IMR-90 (cell line): Measurements from ENCODE around the gene HINT2.
A peak's percentile ranks its signal among the peaks of the same experiment; 100 is the strongest.

Experiments used
- CTCF ChIP-seq: conservative IDR thresholded peaks from 2 replicates; pipeline ENCODE4 v1.5.1; 2012; ENCODE audit warnings: mild to moderate bottlenecking, low read depth, low read length, improper control_type of control experiment
- MAZ ChIP-seq: IDR thresholded peaks from 2 replicates; pipeline ENCODE4 v1.6.1; 2012; ENCODE audit warnings: low read depth, mild to moderate bottlenecking, low read length, improper control_type of control experiment, moderate library complexity, borderline replicate concordance
- NFE2L2 ChIP-seq: fragments of 150-350 bp; IDR thresholded peaks from 2 replicates; pipeline ENCODE4 v1.6.1; 2016; ENCODE audit warnings: low read depth, mild to moderate bottlenecking, low read length
- POLR2A ChIP-seq: IDR thresholded peaks from 2 replicates; pipeline ENCODE4 v1.6.1; 2012; ENCODE audit warnings: mild to moderate bottlenecking, low read depth, low read length
- SMC3 ChIP-seq: fragments of 150-350 bp; IDR thresholded peaks from 2 replicates; pipeline ENCODE4 v1.6.1; 2016; ENCODE audit warnings: low read depth, mild to moderate bottlenecking, antibody characterized with exemption, low read length, moderate library complexity
- USF2 ChIP-seq: fragments of 150-350 bp; IDR thresholded peaks from 2 replicates; pipeline ENCODE4 v1.6.1; 2017; ENCODE audit warnings: mild to moderate bottlenecking, antibody characterized with exemption, low read length, low read depth

- TF ChIP-seq POLR2A (no peak), CTCF (no peak), SMC3 (no peak), USF2 (no peak), MAZ (no peak), NFE2L2 (peak; percentile 50; the same call in 1 of the 2 replicates)
Measured at GRCh38 chr9:35789541-35789940, 25.3 kb downstream of the HINT2 start.
